Right ventricle myocardium inferior (tissue), 1 donor: ENCODE measurements around the gene SLC12A5. TPM values are rescaled to one million over a fixed set of nuclear protein-coding genes. Genes with fewer than 3 reads are reported as not detected.

Source experiments
- ATAC-seq: fragments of 200-7000 bp; cut with Tn5 transposase; one replicate; pipeline ENCODE4 v1.9.1; 2020; ENCODE audit warnings: mild to moderate bottlenecking, moderate library complexity
- DNase-seq: peaks from one replicate; pipeline ENCODE4 v3.0.0; 2021; ENCODE audit errors: missing footprints
- intact Hi-C: fragments of 100-400 bp; cut with DNase I; formaldehyde crosslinking; loops from one replicate; pipeline ENCODE4 v1.11.0; 2022
- total RNA-seq: library from RNA; stranded (reverse); fragmentation: NEBNext Ultra II Directional; extraction: Animal tissue kit (Norgen Biotek cat#: 25700); gene quantifications from one replicate; pipeline ENCODE4 v1.2.1, GENCODE V29; 2021
- donor health status: DM: no; HTN: yes; CAD: no; lungs with severe emphysema.

Gene SLC12A5
- total RNA-seq, 1 donor from 2014 or later, result not detected

- intact Hi-C loops, result loop anchor here (5.0 kb wide), 2 partner anchors 150 to 325 kb away; no protein-coding TSS in a partner anchor
- ATAC-seq (peak; percentile 47), DNase-seq (no peak)
These were observed 6.4 kb upstream of the SLC12A5 start for GRCh38 chr20:46022411-46023147.

DNA sequence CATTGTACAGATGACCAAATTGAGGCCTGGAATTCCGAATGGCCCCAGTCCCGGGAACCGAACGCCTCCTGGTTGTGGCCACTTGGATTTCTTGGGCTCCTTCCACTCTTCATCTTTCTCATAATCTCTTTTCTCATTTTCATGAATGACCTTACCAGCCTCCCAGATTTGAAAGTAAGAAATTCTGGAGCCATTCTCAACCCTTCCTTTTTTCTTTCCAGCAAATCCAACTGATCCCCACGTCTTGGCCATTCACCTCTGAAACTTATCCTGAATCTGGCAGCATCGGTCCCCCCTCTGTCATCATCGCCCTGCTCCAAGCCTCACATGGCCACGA is 5.9 kb upstream of the SLC12A5 start:
- intact Hi-C loops, result loop anchor here (5.0 kb wide), 2 partner anchors 149 to 324 kb away; no protein-coding TSS in a partner anchor
- DNase-seq, result no peak
- no peak for ATAC-seq

DNA sequence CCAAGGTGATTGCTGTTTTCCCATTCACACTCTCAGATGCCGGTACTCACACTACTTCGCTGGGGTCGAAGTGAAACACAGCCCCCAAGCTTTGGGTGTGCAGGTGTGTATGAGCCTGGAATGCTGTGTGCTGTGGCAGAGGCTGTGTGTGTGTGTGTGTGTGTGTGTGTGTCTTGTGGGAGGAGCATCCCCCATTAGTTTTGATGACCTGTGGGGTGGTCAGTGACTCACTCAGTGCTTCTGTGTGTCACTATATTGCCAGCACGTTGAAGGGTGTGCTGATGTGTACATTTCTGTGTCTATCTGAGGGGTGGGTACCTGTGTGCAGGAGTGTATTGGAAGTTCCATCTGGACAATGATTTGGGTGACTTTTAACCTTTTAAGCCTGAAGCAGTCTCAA is 5.0 kb upstream of the SLC12A5 start:
- DNase-seq (no peak), ATAC-seq (no peak)
- intact Hi-C loops, result loop anchor here (5.0 kb wide), 2 partner anchors 148 to 323 kb away; no protein-coding TSS in a partner anchor

DNA sequence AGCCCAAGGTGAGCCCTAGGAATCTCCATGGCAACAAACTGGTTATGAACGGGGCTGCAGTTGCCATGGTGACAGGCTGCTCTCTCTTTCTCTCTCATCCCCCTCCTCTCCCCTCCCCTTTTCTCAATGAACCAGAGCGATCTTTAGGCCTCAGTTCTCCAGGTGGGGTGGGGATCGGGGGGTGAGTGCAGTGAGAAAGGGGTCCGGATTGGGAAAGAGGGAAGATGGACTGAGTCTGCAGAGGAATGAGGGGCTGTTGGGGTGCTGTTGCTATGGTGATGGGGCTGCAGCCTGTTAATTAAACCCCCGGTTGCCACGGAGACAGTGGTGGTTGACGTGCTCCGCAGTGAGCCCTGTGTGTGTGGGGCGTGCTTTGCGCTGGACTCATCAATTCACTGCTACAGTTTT is 3.6 kb upstream of the SLC12A5 start:
- DNase-seq (no peak), ATAC-seq (no peak)
- intact Hi-C loops, result loop anchor here (5.0 kb wide), 1 partner anchor 62 kb away; the partner anchor contains the start of gene NCOA5

- ATAC-seq, result no peak
- DNase-seq, result no peak
- intact Hi-C loops, result loop anchor here (5.0 kb wide), 1 partner anchor 60 kb away; the partner anchor contains the start of gene NCOA5
These were observed 1.7 kb upstream of the SLC12A5 start for GRCh38 chr20:46027245-46027853.

GRCh38 chr20:46028110-46028509 is 905 bp upstream of the SLC12A5 start:
- intact Hi-C loops, result loop anchor here (5.0 kb wide), 1 partner anchor 59 kb away; the partner anchor contains the start of gene NCOA5
- DNase-seq, result no peak

DNA sequence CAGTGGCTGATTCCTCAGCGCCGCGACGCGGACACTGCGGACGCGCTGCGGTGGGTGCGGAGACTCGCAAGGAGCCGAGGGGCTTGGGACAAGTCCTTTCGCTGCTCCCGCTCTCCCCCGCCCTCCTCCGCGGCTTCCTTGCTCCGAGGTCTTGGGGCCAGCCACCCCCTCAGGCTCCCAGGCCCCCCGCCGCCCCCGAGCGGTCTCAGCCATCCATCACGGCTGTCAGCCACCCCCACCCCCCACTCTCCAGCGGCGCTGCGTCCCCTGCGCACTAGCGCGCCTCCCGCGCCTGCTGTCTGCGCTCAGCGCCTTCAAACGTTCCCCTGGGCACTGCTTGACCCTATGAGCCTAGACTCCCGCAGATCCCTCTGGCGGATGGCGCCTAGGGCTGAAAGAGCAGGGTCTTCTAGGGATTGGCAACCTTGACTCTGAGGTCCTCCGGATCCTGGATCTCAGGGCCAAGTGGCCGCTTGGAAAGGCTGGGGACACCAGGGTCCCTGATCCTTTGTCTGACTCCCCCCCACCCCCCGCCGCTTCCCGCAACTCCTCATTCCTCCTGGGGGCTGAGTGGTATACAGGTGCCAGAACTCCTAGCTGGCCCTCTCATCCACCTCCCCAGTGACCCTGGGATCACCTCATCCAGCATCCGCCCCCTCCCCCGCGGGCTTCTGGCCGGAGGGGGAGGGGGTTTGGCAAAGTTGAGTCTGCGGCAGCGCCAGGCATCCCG is 1.4 kb downstream of the SLC12A5 start:
- intact Hi-C loops, result no loop called here
- DNase-seq (no peak), ATAC-seq (no peak)

More at GRCh38 chr20:46028110-46028509, 905 bp upstream of the SLC12A5 start:
- ATAC-seq, result no peak

DNA sequence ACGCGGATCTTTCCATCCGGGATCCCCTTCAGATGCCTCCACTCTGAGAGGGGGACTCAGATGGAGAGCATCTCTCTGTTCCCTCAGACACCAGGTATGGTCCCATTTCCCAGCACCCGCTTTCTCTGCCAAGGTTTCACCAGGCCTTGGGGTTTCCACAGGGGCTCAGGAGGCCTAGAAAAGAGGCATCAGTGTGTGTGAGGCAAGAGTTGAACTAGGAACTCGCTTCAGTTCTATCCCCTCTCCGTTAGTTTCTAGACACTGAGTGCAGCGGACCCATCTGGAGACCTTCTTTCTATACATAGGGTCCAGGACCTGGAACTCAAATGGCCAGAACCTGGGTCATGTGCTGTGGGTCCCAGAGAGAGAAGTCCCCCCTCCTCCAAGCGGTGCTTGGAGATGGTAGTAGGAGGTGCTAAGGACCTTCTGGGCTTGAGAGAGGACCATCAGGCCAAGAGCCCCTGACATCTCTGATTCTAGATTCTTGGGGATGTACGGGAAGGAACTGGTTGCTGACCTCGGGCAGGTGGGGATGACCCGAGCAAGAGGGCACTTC is 2.1 kb downstream of the SLC12A5 start:
- DNase-seq (no peak), ATAC-seq (no peak)
- intact Hi-C loops, result no loop called here

- ATAC-seq (no peak), DNase-seq (no peak)
- intact Hi-C loops, result no loop called here
These were observed 2.8 kb downstream of the SLC12A5 start for GRCh38 chr20:46031701-46032254.

DNA sequence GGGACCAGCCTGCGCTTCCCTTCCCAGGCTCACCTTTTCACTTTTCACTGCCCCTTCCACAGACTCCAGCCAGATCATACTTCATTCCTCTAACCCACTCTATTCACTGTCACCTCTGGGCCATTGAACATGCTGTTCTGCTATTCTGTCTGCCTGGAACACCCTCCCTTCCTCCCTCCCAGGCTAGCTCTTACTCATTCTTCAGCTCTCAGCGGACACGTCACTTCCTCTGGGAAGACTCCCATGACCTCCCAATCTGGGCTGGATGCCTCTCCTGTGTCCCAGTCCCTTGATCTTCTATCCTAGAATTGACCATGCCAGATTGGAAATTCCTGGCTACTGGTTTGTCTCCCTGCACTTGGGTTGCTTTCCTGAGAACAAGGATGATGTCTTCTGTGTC is 5.0 kb downstream of the SLC12A5 start:
- DNase-seq, result no peak
- intact Hi-C loops, result no loop called here
- ATAC-seq, result no peak

- DNase-seq (no peak), ATAC-seq (no peak)
- intact Hi-C loops, result no loop called here
These were observed 6.2 kb downstream of the SLC12A5 start for GRCh38 chr20:46035253-46035652.

DNA sequence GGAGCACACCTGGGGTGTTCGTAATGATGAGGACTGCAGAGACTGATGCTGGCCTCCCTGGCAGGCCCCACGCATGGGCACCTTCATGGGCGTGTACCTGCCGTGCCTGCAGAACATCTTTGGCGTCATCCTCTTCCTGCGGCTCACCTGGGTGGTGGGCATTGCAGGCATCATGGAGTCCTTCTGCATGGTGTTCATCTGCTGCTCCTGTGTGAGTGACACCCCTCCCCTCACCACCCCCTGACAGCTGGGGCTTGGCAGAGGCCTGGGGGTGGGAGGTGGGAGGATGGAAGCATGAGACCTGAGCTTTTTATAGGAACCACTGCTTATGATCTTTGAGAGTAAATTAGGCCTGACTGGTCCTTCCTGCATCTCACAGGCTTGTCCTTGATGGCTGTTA is 6.7 kb downstream of the SLC12A5 start:
- ATAC-seq, result no peak
- no peak for DNase-seq
- intact Hi-C loops, result no loop called here

DNA sequence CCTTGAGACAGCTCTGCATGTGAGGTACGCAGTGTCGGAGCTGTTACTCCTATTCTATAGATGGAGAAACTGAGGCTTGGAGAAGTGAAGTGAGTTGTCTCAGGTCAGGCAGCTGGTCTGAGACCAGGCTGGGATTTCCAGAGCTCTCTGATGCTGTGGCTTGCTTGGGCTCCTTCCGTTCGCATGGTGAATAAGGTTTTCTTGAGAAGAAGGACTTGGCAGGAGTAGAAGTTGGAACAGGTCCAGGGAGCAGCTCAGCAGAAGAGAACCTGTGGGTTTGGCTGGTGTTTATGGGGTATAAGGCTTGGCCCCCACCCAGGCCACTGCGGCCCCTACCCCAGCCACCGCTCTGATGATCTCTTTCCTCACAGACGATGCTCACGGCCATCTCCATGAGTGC is 7.4 kb downstream of the SLC12A5 start:
- intact Hi-C loops, result no loop called here
- ATAC-seq (no peak), DNase-seq (no peak)

- ATAC-seq, result no peak
- no peak for DNase-seq
- intact Hi-C loops, result no loop called here
These were observed 8.0 kb downstream of the SLC12A5 start for GRCh38 chr20:46037036-46037435.

GRCh38 chr20:46040902-46041535 is 12.0 kb downstream of the SLC12A5 start:
- ATAC-seq, result no peak
- DNase-seq, result no peak
- intact Hi-C loops, result no loop called here

GRCh38 chr20:46043556-46043955 is 14.5 kb downstream of the SLC12A5 start:
- ATAC-seq (no peak), DNase-seq (no peak)
- intact Hi-C loops, result no loop called here

GRCh38 chr20:46044896-46045295 is 15.9 kb downstream of the SLC12A5 start:
- ATAC-seq (no peak), DNase-seq (no peak)
- intact Hi-C loops, result no loop called here

- DNase-seq (no peak), ATAC-seq (no peak)
- intact Hi-C loops, result no loop called here
These were observed 17.7 kb downstream of the SLC12A5 start for GRCh38 chr20:46046588-46047310.
